Epithelial cell of prostate (primary cell): ENCODE results near the gene APOL4.
"Not testable (repeated sequence)": the region's sequence is repeated elsewhere in the genome, so short reads cannot be mapped to it uniquely, and the experiment has no call there.

ENCODE experiments used
- DNase-seq: peaks from one replicate; pipeline ENCODE4 v3.0.0-alpha.2; 2011; ENCODE audit warnings: low read depth, low spot score
- H3K27ac ChIP-seq: fragments of 450-650 bp; 2 replicates; pipeline ENCODE4 v1.5.1; 2017; ENCODE audit warnings: mild to moderate bottlenecking

Gene APOL4

GRCh38 chr22:36191106-36191836, 10.3 kb downstream of the APOL4 start:
- DNase-seq, result no peak

GRCh38 chr22:36187862-36188261, 13.7 kb downstream of the APOL4 start:
- not testable (repeated sequence) for H3K27ac ChIP-seq, DNase-seq

More at GRCh38 chr22:36191106-36191836, 10.3 kb downstream of the APOL4 start:
- H3K27ac ChIP-seq, result no peak overlapping the region

- H3K27ac ChIP-seq, result no peak overlapping the region
- DNase-seq, result no peak
Observed at GRCh38 chr22:36185828-36186624, 15.6 kb downstream of the APOL4 start.

GRCh38 chr22:36184433-36185025, 17.1 kb downstream of the APOL4 start:
- no peak overlapping the region for H3K27ac ChIP-seq
- no peak for DNase-seq

GRCh38 chr22:36183446-36183845, 18.2 kb downstream of the APOL4 start:
- DNase-seq, result no peak
- H3K27ac ChIP-seq, result no peak overlapping the region

GRCh38 chr22:36182857-36183256, 18.8 kb downstream of the APOL4 start:
- DNase-seq, result no peak
- no peak overlapping the region for H3K27ac ChIP-seq

- H3K27ac ChIP-seq, result no peak overlapping the region
- no peak for DNase-seq
Observed at GRCh38 chr22:36182056-36182455, 19.6 kb downstream of the APOL4 start.

- no peak for DNase-seq
- no peak overlapping the region for H3K27ac ChIP-seq
Observed at GRCh38 chr22:36180928-36181327, 20.7 kb downstream of the APOL4 start.

GRCh38 chr22:36180038-36180880, 21.4 kb downstream of the APOL4 start:
- no peak overlapping the region for H3K27ac ChIP-seq
- DNase-seq, result no peak

GRCh38 chr22:36177160-36177559, 24.4 kb downstream of the APOL4 start:
- H3K27ac ChIP-seq, result no peak overlapping the region
- no peak for DNase-seq

- no peak overlapping the region for H3K27ac ChIP-seq
- DNase-seq, result no peak
Observed at GRCh38 chr22:36175892-36176291, 25.7 kb downstream of the APOL4 start.

- DNase-seq, result no peak
- no peak overlapping the region for H3K27ac ChIP-seq
Observed at GRCh38 chr22:36171941-36172340, 29.7 kb downstream of the APOL4 start.

GRCh38 chr22:36166518-36167220, 34.9 kb downstream of the APOL4 start:
- DNase-seq, result no peak
- H3K27ac ChIP-seq, result no peak overlapping the region

GRCh38 chr22:36166086-36166485, 35.5 kb downstream of the APOL4 start:
- DNase-seq, result no peak
- no peak overlapping the region for H3K27ac ChIP-seq

GRCh38 chr22:36165141-36165540, 36.5 kb downstream of the APOL4 start:
- H3K27ac ChIP-seq, result no peak overlapping the region
- DNase-seq, result no peak

GRCh38 chr22:36164621-36165020, 37.0 kb downstream of the APOL4 start:
- DNase-seq, result no peak
- H3K27ac ChIP-seq, result no peak overlapping the region

GRCh38 chr22:36163497-36163896, 38.1 kb downstream of the APOL4 start:
- H3K27ac ChIP-seq, result no peak overlapping the region

GRCh38 chr22:36162127-36163034, 39.2 kb downstream of the APOL4 start:
- H3K27ac ChIP-seq, result no peak overlapping the region
- DNase-seq, result no peak

More at GRCh38 chr22:36163497-36163896, 38.1 kb downstream of the APOL4 start:
- DNase-seq, result no peak

GRCh38 chr22:36161793-36162126, 39.8 kb downstream of the APOL4 start:
- DNase-seq, H3K27ac ChIP-seq: not testable (repeated sequence)
